H9 (cell line): ENCODE data around the gene C1QL1. TPM values are rescaled to one million over a fixed set of nuclear protein-coding genes. Genes with fewer than 3 reads are reported as not detected.

Experiments
- DNase-seq: peaks from one replicate; pipeline ENCODE4 v3.0.0-alpha.2; 2017
- H2AFZ ChIP-seq: one replicate; pipeline ENCODE4 v1.6.1; 2013; ENCODE audit warnings: mild to moderate bottlenecking, low read length, control low read depth, moderate library complexity
- H2AK5ac ChIP-seq: 2 replicates; pipeline ENCODE4 v1.6.1; 2013; ENCODE audit warnings: low read length, control low read depth, mixed read lengths; ENCODE audit not compliant: insufficient read length
- H2BK120ac ChIP-seq: one replicate; pipeline ENCODE4 v1.6.1; 2013; ENCODE audit warnings: low read depth, mild to moderate bottlenecking, low read length, control low read depth, inconsistent platforms; ENCODE audit not compliant: poor library complexity, severe bottlenecking
- H2BK12ac ChIP-seq: 2 replicates; pipeline ENCODE4 v1.6.1; 2013; ENCODE audit warnings: low read length, control low read depth, mixed read lengths, low read depth; ENCODE audit not compliant: insufficient read length
- H2BK15ac ChIP-seq: 2 replicates; pipeline ENCODE4 v1.6.1; 2013; ENCODE audit warnings: low read depth, low read length, control low read depth
- H2BK20ac ChIP-seq: one replicate; pipeline ENCODE4 v1.6.1; 2013; ENCODE audit warnings: low read depth, mild to moderate bottlenecking, low read length, control low read depth, inconsistent platforms; ENCODE audit not compliant: poor library complexity, severe bottlenecking
- H2BK5ac ChIP-seq: 2 replicates; pipeline ENCODE4 v1.6.1; 2013; ENCODE audit warnings: low read length, control low read depth, mixed read lengths; ENCODE audit not compliant: insufficient read length
- H3K14ac ChIP-seq: 2 replicates; pipeline ENCODE4 v1.6.1; 2013; ENCODE audit warnings: low read length, control low read depth; ENCODE audit not compliant: insufficient read depth
- H3K18ac ChIP-seq: 2 replicates; pipeline ENCODE4 v1.6.1; 2013; ENCODE audit warnings: low read depth, mild to moderate bottlenecking, mixed read lengths, low read length, control low read depth; ENCODE audit not compliant: insufficient read length
- H3K23ac ChIP-seq: 2 replicates; pipeline ENCODE4 v1.6.1; 2013; ENCODE audit warnings: low read length, control low read depth, mixed read lengths, low read depth; ENCODE audit not compliant: insufficient read length
- H3K23me2 ChIP-seq: 2 replicates; pipeline ENCODE4 v1.6.1; 2013; ENCODE audit warnings: low read depth, mild to moderate bottlenecking, mixed read lengths, low read length, control low read depth; ENCODE audit not compliant: insufficient read length, poor library complexity, severe bottlenecking
- H3K27ac ChIP-seq: 2 replicates; pipeline ENCODE4 v1.5.1; 2013; ENCODE audit warnings: low read length, control low read depth, mixed read lengths, low read depth; ENCODE audit not compliant: insufficient read length
- H3K27me3 ChIP-seq: 2 replicates; pipeline ENCODE4 v1.6.1; 2013; ENCODE audit warnings: low read length, control low read depth, inconsistent platforms; ENCODE audit not compliant: insufficient read depth
- H3K4ac ChIP-seq: 2 replicates; pipeline ENCODE4 v1.6.1; 2013; ENCODE audit warnings: low read depth, mild to moderate bottlenecking, control low read depth, inconsistent platforms, low read length, moderate library complexity
- H3K4me1 ChIP-seq: 2 replicates; pipeline ENCODE4 v1.6.1; 2013; ENCODE audit warnings: low read length, control low read depth, inconsistent platforms; ENCODE audit not compliant: insufficient read depth
- H3K4me2 ChIP-seq: 2 replicates; pipeline ENCODE4 v1.6.1; 2013; ENCODE audit warnings: low read length, control low read depth, mixed read lengths; ENCODE audit not compliant: insufficient read length, insufficient read depth
- H3K56ac ChIP-seq: 2 replicates; pipeline ENCODE4 v1.6.1; 2013; ENCODE audit warnings: low read depth, mild to moderate bottlenecking, mixed read lengths, low read length, control low read depth; ENCODE audit not compliant: insufficient read length
- H3K79me1 ChIP-seq: 2 replicates; pipeline ENCODE4 v1.6.1; 2013; ENCODE audit warnings: low read depth, mild to moderate bottlenecking, moderate library complexity, low read length, control low read depth, inconsistent platforms; ENCODE audit not compliant: insufficient read depth, poor library complexity, severe bottlenecking
- H3K79me2 ChIP-seq: 2 replicates; pipeline ENCODE4 v1.6.1; 2013; ENCODE audit warnings: low read length, control low read depth, inconsistent platforms; ENCODE audit not compliant: insufficient read depth
- H3K9ac ChIP-seq: 2 replicates; pipeline ENCODE4 v1.6.1; 2013; ENCODE audit warnings: low read length, control low read depth, mixed read lengths; ENCODE audit not compliant: insufficient read length; ENCODE audit errors: extremely low read depth
- H3K9me3 ChIP-seq: one replicate; pipeline ENCODE4 v1.6.1; 2013; ENCODE audit warnings: low read depth, low read length, inconsistent platforms; ENCODE audit not compliant: control insufficient read depth
- H3T11ph ChIP-seq: one replicate; pipeline ENCODE4 v1.6.1; 2013; ENCODE audit warnings: mild to moderate bottlenecking, low read length, control low read depth, inconsistent platforms
- H4K20me1 ChIP-seq: one replicate; pipeline ENCODE4 v1.6.1; 2013; ENCODE audit not compliant: control insufficient read depth, insufficient read length, insufficient read depth
- H4K5ac ChIP-seq: 2 replicates; pipeline ENCODE4 v1.6.1; 2013; ENCODE audit warnings: low read depth, mild to moderate bottlenecking, mixed read lengths, low read length, control low read depth; ENCODE audit not compliant: insufficient read length
- H4K8ac ChIP-seq: replicated peaks from 2 replicates; pipeline ENCODE4 v1.6.1; 2013; ENCODE audit warnings: low read length, control low read depth, mixed read lengths, low read depth; ENCODE audit not compliant: insufficient read length
- H4K91ac ChIP-seq: 2 replicates; pipeline ENCODE4 v1.6.1; 2013; ENCODE audit warnings: low read depth, mild to moderate bottlenecking, moderate library complexity, mixed read lengths, low read length, control low read depth; ENCODE audit not compliant: insufficient read length
- H3K27ac Mint-ChIP-seq, 3 experiments: 2 replicates in 2 of 3; 3 replicates in 1 of 3; pipeline ENCODE4 v1.8.0; 2020 to 2021; ENCODE audit warnings: mixed read lengths in 3 of 3, mild to moderate bottlenecking in 1 of 3, moderate library complexity in 1 of 3
- H3K27me3 Mint-ChIP-seq: 2 replicates; pipeline ENCODE4 v1.8.0; 2021; ENCODE audit warnings: low read depth, mild to moderate bottlenecking, moderate library complexity, mixed read lengths
- H3K36me3 Mint-ChIP-seq, 3 experiments: 2 replicates in 2 of 3; 3 replicates in 1 of 3; pipeline ENCODE4 v1.8.0; 2020 to 2021; ENCODE audit warnings: low read depth in 3 of 3, mixed read lengths in 3 of 3; ENCODE audit not compliant: insufficient read depth in 1 of 3
- H3K4me1 Mint-ChIP-seq, 2 experiments: 2 replicates each; pipeline ENCODE4 v1.8.0; 2020; ENCODE audit warnings: mixed read lengths in 2 of 2
- H3K4me3 Mint-ChIP-seq, 2 experiments: 2 replicates in 1 of 2; 3 replicates in 1 of 2; pipeline ENCODE4 v1.8.0; 2020 to 2021; ENCODE audit warnings: mild to moderate bottlenecking in 2 of 2, mixed read lengths in 2 of 2, moderate library complexity in 1 of 2
- H3K9me3 Mint-ChIP-seq, 2 experiments: 2 replicates in 1 of 2; 3 replicates in 1 of 2; pipeline ENCODE4 v1.8.0; 2020; ENCODE audit warnings: mild to moderate bottlenecking in 2 of 2, mixed read lengths in 2 of 2, moderate library complexity in 1 of 2
- WGBS: extraction: QIAGEN DNeasy Blood & Tissue Kit; methylation state at CpG from one replicate; pipeline ENCODE4 v1.1.7; 2013; ENCODE audit warnings: missing lambda C conversion rate, low lambda C conversion rate, mixed read lengths; ENCODE audit not compliant: insufficient read length; ENCODE audit errors: extremely low coverage; 5-methylcytosine and 5-hydroxymethylcytosine counted together
- total RNA-seq: library from RNA; stranded (reverse); gene quantifications from 2 replicates; pipeline ENCODE4 v1.2.1, GENCODE V29; 2021
- TF ChIP-seq, protein P1 (sequence below): fragments of 200-600 bp; sonication (generic); conservative IDR thresholded peaks from 3 replicates; pipeline ENCODE4 v1.8.0; 2021; ENCODE audit warnings: antibody characterized with exemption, mild to moderate bottlenecking

Gene C1QL1
- total RNA-seq, 1 experiment from 2014 or later: 6.0 TPM

DNA sequence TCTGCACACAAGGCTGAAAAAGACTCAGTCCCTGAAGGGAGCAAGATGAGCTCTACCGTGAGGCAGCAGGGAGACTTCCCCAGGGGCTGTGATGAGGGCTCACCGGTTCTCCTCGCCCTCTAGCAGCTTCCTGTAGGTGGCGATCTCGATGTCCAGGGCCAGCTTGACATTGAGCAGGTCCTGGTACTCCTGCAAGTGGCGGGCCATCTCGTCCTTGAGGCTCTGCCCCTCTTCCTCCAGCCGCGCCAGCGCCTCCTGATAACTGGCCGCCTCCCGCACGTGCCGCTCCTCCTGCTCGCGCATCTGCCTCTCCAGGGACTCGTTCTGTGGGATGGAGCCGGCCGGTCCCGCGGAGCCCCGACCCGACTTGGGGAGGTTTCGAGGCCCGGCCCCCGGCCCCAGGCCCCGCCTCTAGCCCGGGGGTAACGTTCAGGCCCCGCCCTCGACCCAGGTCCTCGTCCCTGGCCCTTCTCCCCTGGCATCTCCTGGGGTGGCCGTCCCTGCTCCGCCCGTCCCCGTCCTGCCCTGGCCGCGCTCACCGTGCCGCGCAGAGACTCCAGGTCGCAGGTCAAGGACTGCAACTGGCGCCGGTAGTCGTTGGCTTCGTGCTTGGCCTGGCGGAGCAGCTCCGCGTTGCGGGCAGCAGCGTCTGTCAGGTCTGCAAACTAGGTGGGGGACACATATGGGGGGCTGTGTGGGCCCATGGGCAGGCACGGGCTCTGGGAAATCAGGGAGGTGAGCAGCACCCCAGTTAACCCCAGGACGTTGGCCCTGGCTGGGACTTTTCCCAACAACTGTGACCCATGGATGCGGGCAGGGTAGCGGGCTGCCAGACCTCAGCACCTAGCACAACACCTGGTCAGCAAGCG lies 56.7 kb downstream of the C1QL1 start:
- TF ChIP-seq, protein P1, sequence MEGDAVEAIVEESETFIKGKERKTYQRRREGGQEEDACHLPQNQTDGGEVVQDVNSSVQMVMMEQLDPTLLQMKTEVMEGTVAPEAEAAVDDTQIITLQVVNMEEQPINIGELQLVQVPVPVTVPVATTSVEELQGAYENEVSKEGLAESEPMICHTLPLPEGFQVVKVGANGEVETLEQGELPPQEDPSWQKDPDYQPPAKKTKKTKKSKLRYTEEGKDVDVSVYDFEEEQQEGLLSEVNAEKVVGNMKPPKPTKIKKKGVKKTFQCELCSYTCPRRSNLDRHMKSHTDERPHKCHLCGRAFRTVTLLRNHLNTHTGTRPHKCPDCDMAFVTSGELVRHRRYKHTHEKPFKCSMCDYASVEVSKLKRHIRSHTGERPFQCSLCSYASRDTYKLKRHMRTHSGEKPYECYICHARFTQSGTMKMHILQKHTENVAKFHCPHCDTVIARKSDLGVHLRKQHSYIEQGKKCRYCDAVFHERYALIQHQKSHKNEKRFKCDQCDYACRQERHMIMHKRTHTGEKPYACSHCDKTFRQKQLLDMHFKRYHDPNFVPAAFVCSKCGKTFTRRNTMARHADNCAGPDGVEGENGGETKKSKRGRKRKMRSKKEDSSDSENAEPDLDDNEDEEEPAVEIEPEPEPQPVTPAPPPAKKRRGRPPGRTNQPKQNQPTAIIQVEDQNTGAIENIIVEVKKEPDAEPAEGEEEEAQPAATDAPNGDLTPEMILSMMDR: peak; percentile 79
- Histone ChIP-seq H3K27ac (no peak overlapping the region), H3K4me2 (peak overlapping the region; percentile 35), H2BK15ac (no peak overlapping the region), H2BK120ac (no peak overlapping the region), H4K20me1 (no peaks in the 10 kb centered on the region), H3K79me2 (no peaks in the 10 kb centered on the region), H4K91ac (no peak overlapping the region), H3K9me3 (no peaks in the 10 kb centered on the region), H2AFZ (no peak overlapping the region), H3K18ac (no peak overlapping the region), H3K4ac (no peak overlapping the region), H2BK20ac (no peak overlapping the region), H2AK5ac (no peak overlapping the region), H3K79me1 (no peaks in the 10 kb centered on the region), H2BK12ac (no peak overlapping the region), H2BK5ac (no peak overlapping the region), H3K56ac (no peak overlapping the region), H4K8ac (no peak overlapping the region), H3K4me1 (peaks cover 2% of the 10 kb centered on the region; the same call in 1 of the 2 replicates), H3K27me3 (peaks cover 2% of the 10 kb centered on the region; the same call in 1 of the 2 replicates), H3K23ac (no peak overlapping the region), H3K9ac (no peak overlapping the region), H3T11ph (no peak overlapping the region), H4K5ac (no peak overlapping the region), H3K23me2 (peaks cover 6% of the 10 kb centered on the region), H3K14ac (no peak overlapping the region)
- peaks cover 9 to 10% of the 10 kb centered on the region in 2 experiments for H3K4me1 Mint-ChIP-seq
- peak overlapping the region; percentile 63 to 80 for H3K4me3 Mint-ChIP-seq
- H3K9me3 Mint-ChIP-seq: no peaks in the 10 kb centered on the region
- no peaks in the 10 kb centered on the region for H3K36me3 Mint-ChIP-seq
- H3K27ac Mint-ChIP-seq: no peak overlapping the region
- H3K27me3 Mint-ChIP-seq: peaks cover 54% of the 10 kb centered on the region
- no CpG with 5 or more reads among the region's 56 CpGs for WGBS
- DNase-seq: peak; percentile 97
